ENCODE data around the gene CDH20. TPM values are rescaled to one million over a fixed set of nuclear protein-coding genes. Genes with fewer than 3 reads are reported as not detected.

CDH20 gene
- total and polyA plus RNA-seq, 8 donors: 0.15 to 1.5 (median 0.43) TPM; not detected in 5

DNA sequence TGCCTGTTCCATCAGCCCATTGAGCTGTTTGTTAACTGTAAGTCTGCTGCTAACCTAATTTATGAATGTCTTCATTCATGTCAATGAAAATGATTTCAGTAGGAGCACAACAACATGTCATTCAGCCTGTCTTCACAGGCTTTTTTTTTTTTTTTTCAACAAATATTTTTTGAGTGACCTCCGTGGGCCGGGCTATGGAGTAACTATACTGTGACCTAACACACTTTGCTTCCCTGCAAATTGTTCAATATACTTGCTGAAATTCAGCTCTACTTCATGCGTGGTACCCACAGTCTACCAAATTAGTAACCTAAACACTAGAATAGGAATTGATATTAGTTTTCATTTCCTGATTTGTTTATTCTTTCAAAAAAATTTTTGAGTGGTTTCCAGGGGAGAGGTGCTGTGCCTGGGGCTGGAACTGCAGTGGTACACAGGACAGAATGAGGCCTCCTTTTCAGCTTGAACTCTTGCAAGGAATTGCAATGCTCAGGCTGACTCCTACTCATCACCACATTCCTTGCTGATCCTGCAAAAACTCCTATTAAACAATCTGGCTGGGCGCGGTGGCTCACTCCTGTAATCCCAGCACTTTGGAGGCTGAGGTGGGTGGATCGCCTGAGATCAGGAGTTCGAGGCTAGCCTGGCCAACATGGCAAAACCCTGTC, 87.1 kb downstream of the CDH20 start:
- TF ChIP-seq POLR2AphosphoS5 (IDR thresholded peaks at IDR 0.05) (no peak), POLR2A (IDR thresholded peaks at IDR 0.05) (no peak), EP300 (IDR thresholded peaks at IDR 0.05) (no peak)
- TF ChIP-seq, protein P1, sequence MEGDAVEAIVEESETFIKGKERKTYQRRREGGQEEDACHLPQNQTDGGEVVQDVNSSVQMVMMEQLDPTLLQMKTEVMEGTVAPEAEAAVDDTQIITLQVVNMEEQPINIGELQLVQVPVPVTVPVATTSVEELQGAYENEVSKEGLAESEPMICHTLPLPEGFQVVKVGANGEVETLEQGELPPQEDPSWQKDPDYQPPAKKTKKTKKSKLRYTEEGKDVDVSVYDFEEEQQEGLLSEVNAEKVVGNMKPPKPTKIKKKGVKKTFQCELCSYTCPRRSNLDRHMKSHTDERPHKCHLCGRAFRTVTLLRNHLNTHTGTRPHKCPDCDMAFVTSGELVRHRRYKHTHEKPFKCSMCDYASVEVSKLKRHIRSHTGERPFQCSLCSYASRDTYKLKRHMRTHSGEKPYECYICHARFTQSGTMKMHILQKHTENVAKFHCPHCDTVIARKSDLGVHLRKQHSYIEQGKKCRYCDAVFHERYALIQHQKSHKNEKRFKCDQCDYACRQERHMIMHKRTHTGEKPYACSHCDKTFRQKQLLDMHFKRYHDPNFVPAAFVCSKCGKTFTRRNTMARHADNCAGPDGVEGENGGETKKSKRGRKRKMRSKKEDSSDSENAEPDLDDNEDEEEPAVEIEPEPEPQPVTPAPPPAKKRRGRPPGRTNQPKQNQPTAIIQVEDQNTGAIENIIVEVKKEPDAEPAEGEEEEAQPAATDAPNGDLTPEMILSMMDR (IDR thresholded peaks at IDR 0.05): no peak
- intact Hi-C loops (cut with DNase I; ENCODE audit: low total_unique reads): no loop called here
- Histone ChIP-seq H3K27me3 (no peaks in the 10 kb centered on the region), H3K4me3 (no peak overlapping the region), H3K36me3 (no peaks in the 10 kb centered on the region), H3K9me3 (no peaks in the 10 kb centered on the region), H3K27ac (no peak overlapping the region), H3K4me1 (no peaks in the 10 kb centered on the region)
- 80 to 87% (median 86%) methylated on average over 7 of the region's 7 CpGs for WGBS, 5 donors
- DNase-seq: no peak

DNA sequence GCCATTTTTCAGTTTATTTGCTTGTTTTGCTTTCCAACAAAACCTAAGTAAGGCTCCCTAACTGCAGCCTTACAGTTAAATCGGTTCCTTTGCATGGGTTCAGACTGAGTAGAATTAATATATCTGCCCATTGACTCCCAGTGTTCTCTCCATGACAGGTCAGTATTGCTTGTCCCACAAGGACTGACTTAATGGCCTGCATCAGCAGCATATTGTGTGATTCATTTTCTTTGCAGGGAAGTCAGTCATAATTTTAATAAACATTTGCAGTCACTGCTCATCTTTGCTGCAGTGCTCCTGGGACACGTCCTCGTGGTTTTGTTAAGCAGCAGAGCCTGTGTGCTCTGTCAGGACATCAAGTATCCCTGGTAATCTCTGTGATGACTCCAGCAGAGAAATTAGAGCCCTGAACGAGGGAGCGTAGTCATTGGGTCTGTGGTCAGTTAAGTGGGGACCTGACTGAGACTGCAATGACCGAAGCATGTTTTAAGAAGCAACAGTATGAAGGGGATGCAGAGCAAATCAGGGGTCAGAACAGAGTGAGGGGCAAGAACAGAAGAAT, 93.3 kb downstream of the CDH20 start:
- H3K9me3 ChIP-seq: no peaks in the 10 kb centered on the region
- H3K27ac ChIP-seq: no peak overlapping the region
- DNase-seq: no peak
- H3K4me3 ChIP-seq: no peak overlapping the region
- H3K36me3 ChIP-seq: no peaks in the 10 kb centered on the region
- no peaks in the 10 kb centered on the region for H3K4me1 ChIP-seq
- WGBS, 5 donors: 67 to 83% (median 77%) methylated on average over 6 of the region's 6 CpGs
- TF ChIP-seq POLR2A (IDR thresholded peaks at IDR 0.05) (no peak), EP300 (IDR thresholded peaks at IDR 0.05) (no peak), POLR2AphosphoS5 (IDR thresholded peaks at IDR 0.05) (no peak)
- TF ChIP-seq, protein P1 (IDR thresholded peaks at IDR 0.05): no peak
- no peaks in the 10 kb centered on the region for H3K27me3 ChIP-seq
- intact Hi-C loops (cut with DNase I; ENCODE audit: low total_unique reads): no loop called here

- Histone ChIP-seq H3K36me3 (no peaks in the 10 kb centered on the region), H3K4me1 (no peaks in the 10 kb centered on the region), H3K9me3 (no peaks in the 10 kb centered on the region), H3K27ac (no peak overlapping the region), H3K4me3 (no peak overlapping the region), H3K27me3 (no peaks in the 10 kb centered on the region)
- TF ChIP-seq, protein P1 (IDR thresholded peaks at IDR 0.05): no peak
- no peak for TF ChIP-seq POLR2AphosphoS5 (IDR thresholded peaks at IDR 0.05)
- no peak for TF ChIP-seq POLR2A (IDR thresholded peaks at IDR 0.05)
- no peak for TF ChIP-seq EP300 (IDR thresholded peaks at IDR 0.05)
- intact Hi-C loops (cut with DNase I; ENCODE audit: low total_unique reads): no loop called here
- DNase-seq: no peak
- WGBS, 5 donors: 56 to 76% (median 62%) methylated on average over 4 of the region's 4 CpGs
These were observed 95.0 kb downstream of the CDH20 start for GRCh38 chr18:61428266-61428665.

DNA sequence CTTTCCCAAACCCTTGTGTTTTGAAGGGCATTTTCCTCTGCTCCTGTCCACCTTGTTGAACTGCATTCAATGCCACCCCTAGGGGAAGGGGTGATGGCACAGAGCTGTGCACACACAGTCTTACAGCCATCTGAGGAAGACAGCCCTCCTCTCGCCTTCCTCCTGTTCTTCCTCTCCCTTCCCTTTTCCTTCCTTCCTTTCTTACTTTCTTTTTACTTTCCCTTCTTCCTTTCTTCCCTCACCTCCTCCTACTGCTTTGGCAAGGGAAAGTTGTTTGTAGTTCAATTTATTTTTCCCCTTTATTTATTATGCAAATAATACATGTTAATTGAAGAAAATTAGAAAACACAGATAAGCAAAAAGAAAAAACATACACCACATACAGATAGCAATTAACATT, 99.4 kb downstream of the CDH20 start:
- H3K4me3 ChIP-seq: no peak overlapping the region
- DNase-seq: no peak
- no peaks in the 10 kb centered on the region for H3K36me3 ChIP-seq
- peaks cover 0 to 11% (median 3%) of the 10 kb centered on the region in 4 donors for H3K9me3 ChIP-seq
- intact Hi-C loops (cut with DNase I; ENCODE audit: low total_unique reads): no loop called here
- 80 to 92% (median 87%) methylated on average over 1 of the region's 1 CpG for WGBS, 5 donors
- TF ChIP-seq EP300 (IDR thresholded peaks at IDR 0.05): no peak
- no peak for TF ChIP-seq POLR2AphosphoS5 (IDR thresholded peaks at IDR 0.05)
- TF ChIP-seq POLR2A (IDR thresholded peaks at IDR 0.05): no peak
- TF ChIP-seq, protein P1 (IDR thresholded peaks at IDR 0.05): no peak
- no peak overlapping the region for H3K27ac ChIP-seq
- no peaks in the 10 kb centered on the region for H3K4me1 ChIP-seq
- no peaks in the 10 kb centered on the region for H3K27me3 ChIP-seq

Measured in stomach (tissue), 9 donors.